Neuronal stem cell (in vitro differentiated cells): ENCODE data around the gene COL12A1.

Experiments
- DNase-seq: peaks from one replicate; pipeline ENCODE4 v3.0.0-alpha.2; 2013; ENCODE audit warnings: low spot score
- H2AFZ ChIP-seq: one replicate; pipeline ENCODE4 v1.6.1; 2013; ENCODE audit warnings: mild to moderate bottlenecking, low read length, inconsistent platforms
- H2AK5ac ChIP-seq: 2 replicates; pipeline ENCODE4 v1.6.1; 2013; ENCODE audit warnings: low read depth, mild to moderate bottlenecking, inconsistent platforms, low read length, moderate library complexity, mixed read lengths
- H2BK120ac ChIP-seq: 2 replicates; pipeline ENCODE4 v1.6.1; 2013; ENCODE audit warnings: low read depth, mild to moderate bottlenecking, inconsistent platforms, low read length, moderate library complexity, mixed read lengths
- H2BK12ac ChIP-seq: one replicate; pipeline ENCODE4 v1.6.1; 2013; ENCODE audit warnings: low read length, inconsistent platforms
- H2BK15ac ChIP-seq: 2 replicates; pipeline ENCODE4 v1.6.1; 2013; ENCODE audit warnings: mild to moderate bottlenecking, low read length, inconsistent platforms, mixed read lengths
- H2BK5ac ChIP-seq: one replicate; pipeline ENCODE4 v1.6.1; 2013; ENCODE audit warnings: inconsistent platforms, mild to moderate bottlenecking, low read length, moderate library complexity
- H3K14ac ChIP-seq: one replicate; pipeline ENCODE4 v1.6.1; 2013; ENCODE audit warnings: low read length, inconsistent platforms
- H3K18ac ChIP-seq: 2 replicates; pipeline ENCODE4 v1.6.1; 2013; ENCODE audit warnings: low read length, inconsistent platforms
- H3K23ac ChIP-seq: 2 replicates; pipeline ENCODE4 v1.6.1; 2013; ENCODE audit warnings: low read depth, mild to moderate bottlenecking, mixed read lengths, low read length, inconsistent platforms; ENCODE audit not compliant: poor library complexity
- H3K27ac ChIP-seq: replicated peaks from 3 replicates; pipeline ENCODE4 v1.5.1; 2013; ENCODE audit warnings: low read length, inconsistent platforms
- H3K27me3 ChIP-seq, 3 experiments: 2 replicates each; pipeline ENCODE4 v1.6.1; 2013; ENCODE audit warnings: low read length in 3 of 3, mild to moderate bottlenecking in 2 of 3, inconsistent platforms in 1 of 3, low read depth in 1 of 3, mixed read lengths in 1 of 3, moderate library complexity in 1 of 3; ENCODE audit not compliant: control insufficient read depth in 3 of 3, insufficient read depth in 3 of 3
- H3K36me3 ChIP-seq, 2 donors: replicated peaks in 1 of 2; 2 replicates each; pipeline ENCODE4 v1.6.1; 2013; ENCODE audit warnings: low read length in 2 of 2; ENCODE audit not compliant: control insufficient read depth in 2 of 2, insufficient read depth in 2 of 2
- H3K4ac ChIP-seq: 2 replicates; pipeline ENCODE4 v1.6.1; 2013; ENCODE audit warnings: inconsistent platforms, mild to moderate bottlenecking, low read length, moderate library complexity
- H3K4me1 ChIP-seq, 2 donors: 1 replicate in 1 of 2; 2 replicates in 1 of 2; pipeline ENCODE4 v1.6.1; 2013; ENCODE audit warnings: low read length in 2 of 2, low read depth in 1 of 2; ENCODE audit not compliant: control insufficient read depth in 2 of 2, insufficient read depth in 1 of 2
- H3K4me2 ChIP-seq: one replicate; pipeline ENCODE4 v1.6.1; 2013; ENCODE audit warnings: mild to moderate bottlenecking, low read length, inconsistent platforms; ENCODE audit not compliant: insufficient read depth, poor library complexity, severe bottlenecking
- H3K4me3 ChIP-seq, 2 donors: 2 replicates each; pipeline ENCODE4 v1.5.1; 2013; ENCODE audit warnings: low read length in 2 of 2, mild to moderate bottlenecking in 2 of 2, inconsistent platforms in 1 of 2, moderate library complexity in 1 of 2
- H3K79me1 ChIP-seq: one replicate; pipeline ENCODE4 v1.6.1; 2013; ENCODE audit warnings: low read depth, mild to moderate bottlenecking, inconsistent platforms, low read length, moderate library complexity
- H3K9ac ChIP-seq: one replicate; pipeline ENCODE4 v1.6.1; 2013; ENCODE audit warnings: mild to moderate bottlenecking, low read depth, low read length, inconsistent platforms; ENCODE audit not compliant: poor library complexity
- H3K9me3 ChIP-seq, 2 donors: replicated peaks in 1 of 2; 2 replicates each; pipeline versions ENCODE3 to v1.6.1; 2013; ENCODE audit warnings: low read length in 2 of 2, mild to moderate bottlenecking in 2 of 2, inconsistent platforms in 1 of 2, low read depth in 1 of 2, mixed read lengths in 1 of 2, moderate library complexity in 1 of 2; ENCODE audit not compliant: control insufficient read depth in 2 of 2, insufficient read depth in 1 of 2
- H4K8ac ChIP-seq: one replicate; pipeline ENCODE4 v1.6.1; 2013; ENCODE audit warnings: low read depth, mild to moderate bottlenecking, inconsistent platforms, low read length, moderate library complexity
- H4K91ac ChIP-seq: one replicate; pipeline ENCODE4 v1.6.1; 2013; ENCODE audit warnings: low read length, low read depth, mild to moderate bottlenecking, inconsistent platforms; ENCODE audit not compliant: poor library complexity
- WGBS, 2 donors: extraction: QIAGEN DNeasy Blood & Tissue Kit; methylation state at CpG; one replicate each; pipeline ENCODE4 v1.1.7; 2013; ENCODE audit warnings: missing lambda C conversion rate in 2 of 2, mixed read lengths in 1 of 2; ENCODE audit not compliant: insufficient read length in 2 of 2, insufficient replicate concordance in 1 of 2; ENCODE audit errors: extremely low coverage in 2 of 2; 5-methylcytosine and 5-hydroxymethylcytosine counted together

Gene COL12A1

DNA sequence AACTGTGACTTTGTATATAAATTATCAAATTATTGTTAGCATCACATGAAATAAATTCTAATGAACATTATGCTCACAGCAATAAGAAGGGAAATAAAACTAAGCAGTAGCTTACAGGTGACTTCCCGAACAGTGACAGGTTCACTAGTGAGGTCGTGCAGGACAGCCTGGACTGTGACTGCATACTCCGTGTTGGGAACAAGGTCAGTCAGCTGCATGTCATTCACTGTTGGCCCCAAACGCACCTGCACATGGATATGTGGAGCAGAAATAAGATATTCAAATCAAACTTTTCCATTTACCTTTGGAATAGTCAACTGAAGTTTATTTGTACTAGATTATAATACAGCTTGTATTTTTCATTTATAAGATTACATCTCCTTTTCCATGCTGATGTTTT lies 60.6 kb downstream of the COL12A1 start:
- H2BK120ac ChIP-seq = no peak overlapping the region
- no peaks in the 10 kb centered on the region for H3K79me1 ChIP-seq
- no peak overlapping the region for H2AFZ ChIP-seq
- no peak overlapping the region for H3K4ac ChIP-seq
- H3K9ac ChIP-seq = no peak overlapping the region
- WGBS, 2 donors = no CpG with 5 or more reads among the region's 4 CpGs
- no peak overlapping the region for H3K4me3 ChIP-seq
- H2BK12ac ChIP-seq = no peak overlapping the region
- H2BK15ac ChIP-seq = no peak overlapping the region
- no peak overlapping the region for H3K4me2 ChIP-seq
- H3K14ac ChIP-seq = no peak overlapping the region
- H3K9me3 ChIP-seq = no peaks in the 10 kb centered on the region
- no peak overlapping the region for H2AK5ac ChIP-seq
- H2BK5ac ChIP-seq = no peak overlapping the region
- H3K23ac ChIP-seq = no peak overlapping the region
- H4K91ac ChIP-seq = no peak overlapping the region
- H3K27me3 ChIP-seq = peaks cover 0 to 6% (median 0%) of the 10 kb centered on the region in 3 experiments
- H3K4me1 ChIP-seq = no peaks in the 10 kb centered on the region
- peaks cover 0 to 1% of the 10 kb centered on the region in 2 donors for H3K36me3 ChIP-seq
- no peak for DNase-seq
- H3K18ac ChIP-seq = no peak overlapping the region
- no peak overlapping the region for H3K27ac ChIP-seq
- no peak overlapping the region for H4K8ac ChIP-seq

DNA sequence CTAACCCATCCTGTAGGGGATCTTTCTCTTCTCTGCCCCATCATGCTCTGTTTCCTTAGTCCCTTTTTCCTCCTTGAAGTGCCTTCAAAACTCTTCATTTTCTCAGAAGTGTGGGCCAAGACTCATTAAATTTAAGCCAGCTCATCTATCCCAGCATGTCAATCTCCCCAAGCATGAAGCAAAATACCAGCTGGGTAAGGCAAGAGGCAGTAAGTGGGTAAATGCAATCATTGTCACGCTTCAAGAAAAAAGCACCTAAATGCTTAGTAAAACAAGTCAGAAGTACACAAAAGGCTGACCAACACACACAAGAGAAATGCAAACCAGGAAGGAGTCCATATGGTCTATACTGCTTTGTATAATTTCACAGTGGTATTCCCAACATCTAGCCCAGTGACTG lies 61.5 kb downstream of the COL12A1 start:
- no peak overlapping the region for H3K23ac ChIP-seq
- no peaks in the 10 kb centered on the region for H3K79me1 ChIP-seq
- H3K4me3 ChIP-seq = no peak overlapping the region
- H3K36me3 ChIP-seq = peaks cover 0 to 1% of the 10 kb centered on the region in 2 donors
- no peak for DNase-seq
- no peak overlapping the region for H3K14ac ChIP-seq
- H4K91ac ChIP-seq = no peak overlapping the region
- H3K18ac ChIP-seq = no peak overlapping the region
- H3K4me1 ChIP-seq = no peaks in the 10 kb centered on the region
- no CpG with 5 or more reads among the region's 1 CpG for WGBS, 2 donors
- H2BK15ac ChIP-seq = no peak overlapping the region
- no peaks in the 10 kb centered on the region for H3K9me3 ChIP-seq
- no peak overlapping the region for H3K4me2 ChIP-seq
- no peak overlapping the region for H3K4ac ChIP-seq
- peaks cover 0 to 6% (median 0%) of the 10 kb centered on the region in 3 experiments for H3K27me3 ChIP-seq
- no peak overlapping the region for H2AK5ac ChIP-seq
- no peak overlapping the region for H2BK12ac ChIP-seq
- H2BK120ac ChIP-seq = no peak overlapping the region
- H4K8ac ChIP-seq = no peak overlapping the region
- H2BK5ac ChIP-seq = no peak overlapping the region
- H3K9ac ChIP-seq = no peak overlapping the region
- no peak overlapping the region for H2AFZ ChIP-seq
- no peak overlapping the region for H3K27ac ChIP-seq

DNA sequence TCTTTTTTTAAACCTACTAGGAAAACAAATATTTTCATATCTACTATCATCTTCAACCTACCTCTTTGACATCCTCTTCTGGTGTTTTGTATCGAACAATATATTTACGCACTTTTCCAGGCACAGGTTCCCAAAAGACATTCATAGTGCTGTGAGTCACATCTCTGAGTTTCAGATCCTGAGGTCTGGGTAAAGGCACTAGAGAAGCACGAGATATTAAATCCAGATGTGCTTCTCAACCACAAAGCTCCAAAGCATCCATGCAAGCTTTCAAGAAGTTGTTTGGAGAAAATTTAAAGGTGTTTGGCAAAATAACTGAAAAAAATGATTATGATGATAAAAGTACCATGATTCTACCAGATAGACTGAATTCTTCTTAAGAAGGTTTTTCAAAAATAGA lies 62.7 kb downstream of the COL12A1 start:
- Histone ChIP-seq H3K4me1 (no peaks in the 10 kb centered on the region), H3K14ac (no peak overlapping the region)
- no CpG with 5 or more reads among the region's 3 CpGs for WGBS, 2 donors

DNA sequence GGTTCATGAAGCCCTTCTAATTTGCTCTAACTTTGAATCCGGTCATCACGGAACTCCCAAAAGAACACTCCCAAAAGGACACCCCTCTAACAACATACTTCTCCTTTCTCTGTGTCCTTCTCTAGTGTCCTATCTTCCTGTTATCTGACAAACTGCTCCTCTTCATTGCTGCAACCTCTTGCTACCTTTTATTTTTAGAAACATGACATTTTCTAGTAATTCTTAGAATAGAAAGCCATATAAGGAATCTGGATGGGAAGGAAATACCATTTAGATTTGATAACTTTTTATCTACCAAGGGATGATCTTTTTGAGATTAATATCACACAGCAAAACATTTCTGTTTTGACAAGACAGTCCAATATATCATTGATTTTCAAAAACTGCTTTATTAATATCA lies 63.1 kb downstream of the COL12A1 start:
- Histone ChIP-seq H3K36me3 (peaks cover 0 to 1% of the 10 kb centered on the region in 2 donors), H4K91ac (no peak overlapping the region), H2BK5ac (no peak overlapping the region), H3K27ac (no peak overlapping the region), H3K4me2 (no peak overlapping the region), H2AK5ac (no peak overlapping the region), H3K14ac (no peak overlapping the region), H3K27me3 (peaks cover 0 to 6% (median 0%) of the 10 kb centered on the region in 3 experiments), H3K79me1 (no peaks in the 10 kb centered on the region), H3K9me3 (no peaks in the 10 kb centered on the region), H2AFZ (no peak overlapping the region), H3K9ac (no peak overlapping the region), H2BK12ac (no peak overlapping the region), H3K23ac (no peak overlapping the region), H2BK15ac (no peak overlapping the region), H2BK120ac (no peak overlapping the region), H3K4me1 (no peaks in the 10 kb centered on the region), H3K18ac (no peak overlapping the region), H3K4ac (no peak overlapping the region), H4K8ac (no peak overlapping the region), H3K4me3 (no peak overlapping the region)
- DNase-seq = no peak
- no CpG with 5 or more reads among the region's 2 CpGs for WGBS, 2 donors

More for the DNA sequence above, 62.7 kb downstream of the COL12A1 start:
- Histone ChIP-seq H4K8ac (no peak overlapping the region), H3K23ac (no peak overlapping the region), H2BK120ac (no peak overlapping the region), H4K91ac (no peak overlapping the region), H3K36me3 (peaks cover 0 to 1% of the 10 kb centered on the region in 2 donors), H3K79me1 (no peaks in the 10 kb centered on the region), H3K4me2 (no peak overlapping the region), H3K4me3 (no peak overlapping the region), H3K4ac (no peak overlapping the region), H2BK15ac (no peak overlapping the region), H2AFZ (no peak overlapping the region), H3K27me3 (peaks cover 0 to 6% (median 0%) of the 10 kb centered on the region in 3 experiments), H3K9ac (no peak overlapping the region), H2BK5ac (no peak overlapping the region), H3K9me3 (no peaks in the 10 kb centered on the region), H2BK12ac (no peak overlapping the region), H3K27ac (no peak overlapping the region), H3K18ac (no peak overlapping the region), H2AK5ac (no peak overlapping the region)
- DNase-seq = no peak
